GM12892 (cell line): Measurements from ENCODE around the gene EGFR.

Source experiments
- POLR2A ChIP-seq: IDR thresholded peaks from 2 replicates; pipeline ENCODE4 v1.6.1; 2011; ENCODE audit warnings: low read depth, low read length, control low read depth
- POLR2AphosphoS5 ChIP-seq: IDR thresholded peaks from 2 replicates; pipeline ENCODE4 v1.6.1; 2011; ENCODE audit warnings: low read depth, low read length, control low read depth

GRCh38 chr7:55235801-55236200 is 217.0 kb downstream of the EGFR start:
- TF ChIP-seq POLR2AphosphoS5 (no peak), POLR2A (no peak)
